COR-L47 (cell line): ENCODE data around the gene OR10T2.
"Not testable (repeated sequence)": the region's sequence is repeated elsewhere in the genome, so short reads cannot be mapped to it uniquely, and the experiment has no call there.

ENCODE experiments used
- DNase-seq: peaks from one replicate; lab custom pipeline; 2025; lab: John Stamatoyannopoulos, UW

The OR10T2 gene

GRCh38 chr1:158356616-158357015, 42.6 kb downstream of the OR10T2 start:
- no peak for DNase-seq

- DNase-seq = no peak
These were observed 43.4 kb downstream of the OR10T2 start for GRCh38 chr1:158355773-158356285.

- no peak for DNase-seq
These were observed 45.0 kb downstream of the OR10T2 start for GRCh38 chr1:158354255-158354654.

- DNase-seq = no peak
These were observed 45.8 kb downstream of the OR10T2 start, which contains the start of gene CD1E for GRCh38 chr1:158353303-158354075. Gene CD1E (plus strand): TSS chr1:158353894. CDS start chr1:158353989, 95 bp downstream.

- DNase-seq = not testable (repeated sequence)
These were observed 50.3 kb downstream of the OR10T2 start for GRCh38 chr1:158348946-158349345.
